Activated effector memory CD4-positive, alpha-beta T cell treated with Interleukin-2 at 50 U/mL for 16 hours (primary cell): ENCODE data around the gene SPAG9.

Source experiments
- DNase-seq: peaks from one replicate; pipeline ENCODE4 v3.0.0-alpha.2; 2020

SPAG9 gene

GRCh38 chr17:50977487-50978159, 143.0 kb downstream of the SPAG9 start:
- no peak for DNase-seq

- no peak for DNase-seq
Observed at GRCh38 chr17:50976951-50977472, 143.7 kb downstream of the SPAG9 start.

- DNase-seq, result no peak
Observed at GRCh38 chr17:50973557-50974494, 146.8 kb downstream of the SPAG9 start.

DNA sequence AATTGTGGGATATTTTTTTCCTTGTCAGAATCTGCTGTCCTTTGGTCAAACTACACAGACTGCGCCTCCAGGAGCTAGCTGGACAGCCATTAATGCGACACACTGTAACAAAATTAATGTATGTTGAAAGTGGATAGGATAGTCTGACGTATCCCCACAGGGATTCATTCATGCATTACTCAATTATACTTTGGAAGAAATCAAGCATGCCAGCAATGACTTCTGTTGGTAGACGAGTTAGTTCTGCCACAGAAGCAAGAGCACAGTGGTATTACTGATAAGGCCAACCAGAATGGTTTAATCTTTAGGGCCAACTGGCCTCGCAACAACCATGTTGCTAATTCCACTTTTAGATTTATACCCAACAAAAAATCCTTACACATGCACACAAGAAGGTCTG, 148.1 kb downstream of the SPAG9 start:
- DNase-seq, result no peak

- DNase-seq, result no peak
Observed at GRCh38 chr17:50967795-50968194, 152.9 kb downstream of the SPAG9 start.

GRCh38 chr17:50966163-50966666, 154.5 kb downstream of the SPAG9 start:
- no peak for DNase-seq

GRCh38 chr17:50963139-50963538, 157.5 kb downstream of the SPAG9 start:
- no peak for DNase-seq

- no peak for DNase-seq
Observed at GRCh38 chr17:50961282-50962220, 159.1 kb downstream of the SPAG9 start.

GRCh38 chr17:50959341-50959740, 161.3 kb downstream of the SPAG9 start:
- no peak for DNase-seq

DNA sequence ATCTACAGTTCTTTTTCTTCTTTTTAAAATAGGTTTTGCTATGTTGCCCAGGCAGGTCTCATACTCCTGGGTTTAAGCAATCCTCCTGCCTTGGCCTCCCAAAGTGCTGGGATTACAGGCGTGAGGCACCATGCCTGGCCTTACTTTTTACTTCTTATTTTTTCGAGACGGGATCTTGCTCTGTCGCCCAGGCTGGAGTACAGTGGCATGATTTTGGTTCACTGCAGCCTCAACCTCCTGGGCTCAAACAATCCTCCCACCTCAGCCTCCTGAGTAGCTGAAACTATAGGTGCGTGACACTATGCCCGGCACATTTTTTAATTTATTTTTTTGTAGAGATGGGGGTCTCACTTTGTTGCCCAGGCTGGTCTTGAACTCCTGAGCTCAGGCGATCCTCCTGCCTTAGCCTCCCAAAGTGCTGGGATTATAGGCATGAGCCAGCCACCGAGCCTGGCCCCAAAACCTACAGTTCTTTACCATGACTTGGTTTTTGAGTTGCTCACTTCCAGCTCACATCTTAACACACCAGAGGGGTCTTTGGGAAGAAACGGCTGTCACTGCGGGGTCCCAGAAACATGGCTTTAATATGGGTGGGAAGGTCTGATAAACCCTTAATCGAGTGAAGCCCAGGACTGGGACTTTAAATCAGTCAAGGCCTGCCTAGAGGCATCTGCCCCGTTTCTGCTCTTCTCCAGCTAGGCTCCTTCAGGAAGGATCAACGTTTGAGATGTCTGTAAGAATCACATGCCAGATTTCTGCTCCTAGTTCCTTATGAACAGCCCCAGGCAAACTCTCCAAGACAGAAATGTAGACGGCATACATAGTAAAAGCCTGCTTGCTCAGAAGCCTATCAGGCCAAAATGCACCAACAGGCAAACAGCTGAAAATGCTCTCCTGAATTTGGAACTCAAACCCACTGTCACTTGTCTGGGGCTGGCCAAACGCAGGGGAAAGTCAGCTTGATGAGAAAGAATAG, 162.8 kb downstream of the SPAG9 start:
- no peak for DNase-seq

GRCh38 chr17:50956750-50957523, 163.7 kb downstream of the SPAG9 start:
- peak; percentile 50 for DNase-seq

DNA sequence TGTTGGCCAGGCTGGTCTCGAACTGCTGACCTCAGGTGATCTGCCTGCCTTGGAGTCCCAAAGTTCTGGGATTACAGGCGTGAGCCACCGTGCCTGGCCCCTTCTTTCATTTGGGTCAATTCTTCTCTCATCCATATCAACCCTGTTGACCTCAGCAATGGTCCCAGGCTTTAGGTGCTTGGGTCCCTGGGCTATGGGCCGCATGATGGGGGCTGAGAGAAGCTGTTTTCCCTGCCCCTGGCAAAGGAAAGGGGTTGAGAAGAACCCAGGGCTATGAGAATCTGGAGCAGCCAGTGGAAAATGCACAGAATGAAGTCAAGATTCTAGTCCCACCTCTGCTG, 164.3 kb downstream of the SPAG9 start:
- no peak for DNase-seq

- DNase-seq, result no peak
Observed at GRCh38 chr17:50955667-50956120, 165.0 kb downstream of the SPAG9 start.

- no peak for DNase-seq
Observed at GRCh38 chr17:50955160-50955559, 165.5 kb downstream of the SPAG9 start.

DNA sequence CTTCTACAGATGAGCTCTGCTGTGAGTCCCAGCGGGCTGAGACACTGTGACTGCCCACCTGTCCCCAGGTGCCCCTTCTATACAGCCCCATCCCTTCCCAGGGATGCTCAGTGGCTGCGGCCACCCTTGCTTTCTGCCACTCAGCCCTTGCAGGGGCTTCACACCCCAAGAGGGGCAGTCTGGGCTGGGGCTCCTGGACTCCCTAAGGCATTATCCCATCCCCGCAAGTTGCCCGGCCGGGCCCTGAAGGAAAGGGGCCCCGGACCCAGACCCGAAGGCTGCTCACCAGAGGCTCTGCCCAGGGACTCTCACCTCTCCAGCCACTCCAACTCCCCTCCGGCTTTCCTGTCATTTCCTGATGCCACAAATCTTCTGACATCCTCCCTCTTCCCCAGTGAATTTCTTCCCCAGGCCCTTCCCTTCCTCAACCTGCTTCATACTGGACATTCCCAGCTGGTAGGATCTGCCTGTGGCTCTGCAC, 166.0 kb downstream of the SPAG9 start:
- DNase-seq, result no peak

GRCh38 chr17:50953831-50954601, 166.7 kb downstream of the SPAG9 start:
- DNase-seq, result no peak

- DNase-seq, result no peak
Observed at GRCh38 chr17:50953518-50953830, 167.2 kb downstream of the SPAG9 start.

- no peak for DNase-seq
Observed at GRCh38 chr17:50952889-50953288, 167.8 kb downstream of the SPAG9 start.

DNA sequence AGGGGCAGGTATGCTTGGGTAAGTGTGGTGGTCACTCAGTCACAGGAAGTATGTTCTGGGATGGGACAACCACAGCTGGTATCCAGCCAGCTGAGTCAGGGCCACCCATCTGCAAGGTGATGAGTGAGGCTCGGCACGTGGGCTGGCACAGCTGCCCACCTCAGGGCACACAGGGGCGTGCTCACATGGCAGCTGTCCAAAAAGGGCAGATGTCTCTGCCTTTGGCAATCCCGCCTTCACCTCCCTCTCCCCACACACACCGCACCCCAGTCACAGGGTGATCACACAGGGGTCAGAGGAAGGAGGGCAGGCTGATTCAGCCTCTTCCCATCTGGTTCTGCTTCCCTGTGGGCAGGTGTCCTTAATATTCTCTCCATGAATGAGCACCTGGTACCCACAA, 168.7 kb downstream of the SPAG9 start:
- DNase-seq, result no peak
